Measurements from ENCODE around the gene NR3C1. TPM values are rescaled to one million over a fixed set of nuclear protein-coding genes. Genes with fewer than 3 reads are reported as not detected.

NR3C1 gene
- total and polyA plus RNA-seq, 2 donors (not counting 1 experiment from before 2014, with no cell fraction given), result 17.6 to 218 TPM

DNA sequence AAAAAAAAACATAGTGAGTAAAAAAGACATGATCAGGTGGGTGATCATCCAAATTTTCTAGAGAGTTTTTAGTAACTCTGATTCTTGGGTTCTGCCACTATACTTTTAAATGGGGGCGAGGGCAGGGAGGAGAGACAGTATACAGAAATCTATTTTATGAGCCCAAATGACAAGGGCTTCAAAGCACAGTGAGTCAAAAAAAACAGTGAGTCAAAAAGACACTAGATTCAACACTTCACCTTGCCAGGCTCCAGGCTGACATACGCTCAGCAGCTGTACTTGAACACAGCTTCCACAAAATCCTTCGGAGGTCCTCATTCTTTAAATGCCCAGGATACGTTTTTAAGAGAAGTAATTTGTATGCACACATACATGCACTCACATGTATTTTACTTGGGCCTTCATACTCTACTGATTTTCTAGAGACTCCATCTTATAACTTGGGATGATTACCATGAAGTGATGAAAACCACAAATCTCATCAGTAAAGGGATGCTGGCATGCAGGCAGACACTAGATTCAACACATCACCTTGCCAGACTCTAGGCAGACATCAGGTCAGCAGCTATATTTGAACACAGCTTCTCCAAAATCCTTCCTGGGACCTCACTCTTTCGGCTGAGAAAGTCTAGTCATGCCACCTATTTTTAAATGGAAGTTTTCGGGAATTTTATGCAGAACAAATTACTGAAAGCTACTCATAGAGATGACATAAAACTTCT is 28.8 kb downstream of the NR3C1 start:
- no peak for DNase-seq
- no peak for ATAC-seq (ENCODE audit: low read depth)
- Histone ChIP-seq H3K27ac (ENCODE audit: low read length in 2 of 2) (no peak overlapping the region), H3K79me2 (ENCODE audit: control insufficient read depth, insufficient read depth, low read length) (peaks cover 98% of the 10 kb centered on the region), H3K9me3 (ENCODE audit: control extremely low read depth in 1 of 3, control insufficient read depth in 2 of 3, insufficient read depth in 1 of 3, low read length in 2 of 3) (no peaks in the 10 kb centered on the region), H4K20me1 (ENCODE audit: control insufficient read depth, insufficient read depth, low read length, poor library complexity, severe bottlenecking) (peaks cover 81% of the 10 kb centered on the region), H3K4me2 (replicated peaks; ENCODE audit: low read depth, low read length, poor library complexity, severe bottlenecking) (no peak overlapping the region), H3K27me3 (replicated peaks in 1 of 4; ENCODE audit: control extremely low read depth in 1 of 4, control insufficient read depth in 3 of 4, insufficient read depth in 4 of 4, low read length in 3 of 4) (no peaks in the 10 kb centered on the region), H3K9ac (ENCODE audit: low read length) (no peak overlapping the region), H3K36me3 (replicated peaks in 1 of 2; ENCODE audit: control extremely low read depth in 1 of 2, control insufficient read depth in 1 of 2, extremely low read depth in 1 of 2, insufficient read depth in 2 of 2, low read length in 1 of 2) (peaks cover 0 to 4% of the 10 kb centered on the region in 2 experiments), H3K4me3 (ENCODE audit: control extremely low read depth in 1 of 5, extremely low read depth in 1 of 5, insufficient read depth in 1 of 5, low read depth in 2 of 5, low read length in 4 of 5) (no peak overlapping the region), H3K4me1 (ENCODE audit: control insufficient read depth in 2 of 2, insufficient read depth in 2 of 2, low read length in 2 of 2) (peaks cover 0 to 16% of the 10 kb centered on the region in 2 donors), H2AFZ (ENCODE audit: insufficient read depth, low read depth, low read length, poor library complexity, severe bottlenecking) (no peak overlapping the region)
- ChIA-PET CTCF (no interaction called here), POLR2A (no interaction called here)
- TF ChIP-seq CTCF (IDR thresholded peaks at IDR 0.05) (no peak), EZH2 (IDR thresholded peaks at IDR 0.05; ENCODE audit: borderline replicate concordance, insufficient read depth, low read depth, low read length, poor library complexity, severe bottlenecking) (no peak)
- H3K27ac Mint-ChIP-seq, result no peak overlapping the region
- H3K4me3 Mint-ChIP-seq, result no peak overlapping the region
- 100% methylated on average over 2 of the region's 6 CpGs for WGBS (ENCODE audit: insufficient coverage)
- H3K4me1 Mint-ChIP-seq, result peaks cover 69% of the 10 kb centered on the region
- no peaks in the 10 kb centered on the region for H3K27me3 Mint-ChIP-seq
- intact Hi-C loops (cut with micrococcal nuclease), result no loop called here
- no peaks in the 10 kb centered on the region for H3K9me3 Mint-ChIP-seq (ENCODE audit: insufficient read depth)

DNA sequence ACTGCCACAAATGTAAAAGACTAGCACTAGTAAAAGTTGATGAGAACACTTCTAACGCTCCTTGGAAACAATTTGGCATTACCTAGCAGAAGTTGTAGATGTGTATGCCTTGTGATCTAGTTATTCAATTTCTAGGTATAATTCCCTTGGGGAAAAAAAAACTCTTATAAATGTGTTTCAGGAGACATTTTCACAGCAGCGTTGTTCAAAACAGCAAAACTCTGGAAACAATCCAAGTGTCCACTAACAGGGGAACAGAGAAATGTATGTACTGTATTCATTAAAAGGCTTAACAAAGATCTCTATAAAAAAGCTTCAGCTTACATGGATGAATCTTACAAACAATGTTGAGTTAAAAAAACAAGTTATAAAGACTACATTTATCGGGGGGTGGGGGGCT is 30.4 kb downstream of the NR3C1 start:
- no peak overlapping the region for H3K9ac ChIP-seq (ENCODE audit: low read length)
- peaks cover 98% of the 10 kb centered on the region for H3K79me2 ChIP-seq (ENCODE audit: control insufficient read depth, insufficient read depth, low read length)
- H3K36me3 ChIP-seq (replicated peaks in 1 of 2; ENCODE audit: control extremely low read depth in 1 of 2, control insufficient read depth in 1 of 2, extremely low read depth in 1 of 2, insufficient read depth in 2 of 2, low read length in 1 of 2), result peaks cover 4 to 5% of the 10 kb centered on the region in 2 experiments
- peaks cover 0 to 13% of the 10 kb centered on the region in 2 donors for H3K4me1 ChIP-seq (ENCODE audit: control insufficient read depth in 2 of 2, insufficient read depth in 2 of 2, low read length in 2 of 2)
- peaks cover 77% of the 10 kb centered on the region for H4K20me1 ChIP-seq (ENCODE audit: control insufficient read depth, insufficient read depth, low read length, poor library complexity, severe bottlenecking)
- H3K4me3 ChIP-seq (ENCODE audit: control extremely low read depth in 1 of 5, extremely low read depth in 1 of 5, insufficient read depth in 1 of 5, low read depth in 2 of 5, low read length in 4 of 5), result no peak overlapping the region
- no peaks in the 10 kb centered on the region for H3K9me3 ChIP-seq (ENCODE audit: control extremely low read depth in 1 of 3, control insufficient read depth in 2 of 3, insufficient read depth in 1 of 3, low read length in 2 of 3)
- ChIA-PET POLR2A (no interaction called here), CTCF (no interaction called here)
- H3K9me3 Mint-ChIP-seq (ENCODE audit: insufficient read depth), result no peaks in the 10 kb centered on the region
- H3K27me3 Mint-ChIP-seq, result no peaks in the 10 kb centered on the region
- H3K27ac ChIP-seq (ENCODE audit: low read length in 2 of 2), result no peak overlapping the region
- H3K27me3 ChIP-seq (replicated peaks in 1 of 4; ENCODE audit: control extremely low read depth in 1 of 4, control insufficient read depth in 3 of 4, insufficient read depth in 4 of 4, low read length in 3 of 4), result no peaks in the 10 kb centered on the region
- 100% methylated on average over 1 of the region's 3 CpGs for WGBS (ENCODE audit: insufficient coverage)
- intact Hi-C loops (cut with micrococcal nuclease), result no loop called here
- H2AFZ ChIP-seq (ENCODE audit: insufficient read depth, low read depth, low read length, poor library complexity, severe bottlenecking), result no peak overlapping the region
- H3K4me3 Mint-ChIP-seq, result no peak overlapping the region
- H3K4me1 Mint-ChIP-seq, result peaks cover 71% of the 10 kb centered on the region
- no peak for TF ChIP-seq CTCF (IDR thresholded peaks at IDR 0.05)
- TF ChIP-seq EZH2 (IDR thresholded peaks at IDR 0.05; ENCODE audit: borderline replicate concordance, insufficient read depth, low read depth, low read length, poor library complexity, severe bottlenecking), result no peak
- no peak overlapping the region for H3K27ac Mint-ChIP-seq
- ATAC-seq (ENCODE audit: low read depth), result no peak
- no peak overlapping the region for H3K4me2 ChIP-seq (replicated peaks; ENCODE audit: low read depth, low read length, poor library complexity, severe bottlenecking)
- no peak for DNase-seq
